PC-9 (cell line): ENCODE results near the gene CDK5RAP2. TPM values are rescaled to one million over a fixed set of nuclear protein-coding genes. Genes with fewer than 3 reads are reported as not detected.

ENCODE experiments used
- BruUV-seq: library from RNA; stranded (reverse); fragments of 400-500 nt; replicated peaks from 2 replicates; lab custom pipeline; 2021; lab: Mats Ljungman, UMichigan
- CTCF ChIA-PET: fragments of 300-600 bp; sonication (Branson Sonifier 250); formaldehyde crosslinking; loops from one replicate; lab custom pipeline; 2022; ENCODE audit warnings: antibody characterized with exemption; lab: Charles Lee
- POLR2A ChIA-PET: fragments of 300-600 bp; sonication (Branson Sonifier 250); formaldehyde crosslinking; loops from one replicate; lab custom pipeline; 2022; ENCODE audit warnings: antibody characterized with exemption; ENCODE audit not compliant: unreplicated experiment; lab: Charles Lee
- DNase-seq, 2 experiments: peaks; one replicate each; pipeline versions ENCODE4 v3.0.0 to v3.0.0-alpha.2; 2015 to 2022; ENCODE audit warnings: mixed read lengths in 1 of 2
- H2AFZ ChIP-seq: fragments of 200-600 bp; sonication (generic); 2 replicates; pipeline ENCODE4 v1.8.1; 2017; ENCODE audit warnings: antibody characterized with exemption
- H3F3A ChIP-seq: fragments of 200-600 bp; sonication (generic); 2 replicates; pipeline ENCODE4 v1.8.1; 2017; ENCODE audit warnings: antibody characterized with exemption, mild to moderate bottlenecking, low read depth; ENCODE audit not compliant: insufficient read depth
- H3K27ac ChIP-seq: fragments of 200-600 bp; sonication (generic); 2 replicates; pipeline ENCODE4 v1.6.1; 2016; ENCODE audit warnings: mixed run types
- H3K27me3 ChIP-seq: fragments of 200-600 bp; sonication (generic); 2 replicates; pipeline ENCODE4 v1.6.1; 2016; ENCODE audit warnings: low read depth, mixed run types; ENCODE audit not compliant: insufficient read depth
- H3K36me3 ChIP-seq: fragments of 200-600 bp; sonication (generic); 2 replicates; pipeline ENCODE4 v1.6.1; 2016; ENCODE audit warnings: low read depth, mixed run types
- H3K4me1 ChIP-seq: fragments of 200-600 bp; sonication (generic); replicated peaks from 2 replicates; pipeline ENCODE4 v1.6.1; 2016; ENCODE audit warnings: mixed run types; ENCODE audit not compliant: insufficient read depth
- H3K4me2 ChIP-seq: fragments of 200-600 bp; sonication (generic); 2 replicates; pipeline ENCODE4 v1.6.1; 2017; ENCODE audit warnings: mixed run types
- H3K4me3 ChIP-seq: fragments of 200-600 bp; sonication (generic); 2 replicates; pipeline ENCODE4 v1.6.1; 2016; ENCODE audit warnings: mixed run types
- H3K79me2 ChIP-seq: fragments of 200-600 bp; sonication (generic); 2 replicates; pipeline ENCODE4 v1.6.1; 2017; ENCODE audit warnings: low read depth, mixed run types
- H3K9me2 ChIP-seq: fragments of 200-600 bp; sonication (generic); 2 replicates; pipeline ENCODE4 v1.8.1; 2017; ENCODE audit warnings: mild to moderate bottlenecking; ENCODE audit not compliant: insufficient read depth
- H3K9me3 ChIP-seq: fragments of 200-600 bp; sonication (generic); 2 replicates; pipeline ENCODE4 v1.8.1; 2016; ENCODE audit warnings: low read depth; ENCODE audit not compliant: insufficient read depth
- H4K20me1 ChIP-seq: fragments of 200-600 bp; sonication (generic); 2 replicates; pipeline ENCODE4 v1.8.1; 2017; ENCODE audit not compliant: insufficient read depth
- EZH2 ChIP-seq: fragments of 200-600 bp; sonication (generic); IDR thresholded peaks from 2 replicates; pipeline ENCODE4 v1.8.0; 2017; ENCODE audit warnings: antibody characterized with exemption, low read depth
- intact Hi-C: fragments of 100-400 bp; cut with micrococcal nuclease; formaldehyde crosslinking; loops from one replicate; pipeline ENCODE4 v1.10.0; 2022; ENCODE audit not compliant: unreplicated experiment
- total RNA-seq: library from RNA; stranded (reverse); gene quantifications from 2 replicates; pipeline ENCODE4 v1.2.3, GENCODE V29; 2021
- TF ChIP-seq, protein P1 (sequence below): fragments of 200-600 bp; sonication (generic); conservative IDR thresholded peaks from 2 replicates; pipeline ENCODE4 v1.6.1; 2017; ENCODE audit warnings: mixed run types, antibody characterized with exemption, mild to moderate bottlenecking, moderate library complexity

CDK5RAP2 gene
- total RNA-seq, 1 experiment from 2014 or later: 113 TPM

DNA sequence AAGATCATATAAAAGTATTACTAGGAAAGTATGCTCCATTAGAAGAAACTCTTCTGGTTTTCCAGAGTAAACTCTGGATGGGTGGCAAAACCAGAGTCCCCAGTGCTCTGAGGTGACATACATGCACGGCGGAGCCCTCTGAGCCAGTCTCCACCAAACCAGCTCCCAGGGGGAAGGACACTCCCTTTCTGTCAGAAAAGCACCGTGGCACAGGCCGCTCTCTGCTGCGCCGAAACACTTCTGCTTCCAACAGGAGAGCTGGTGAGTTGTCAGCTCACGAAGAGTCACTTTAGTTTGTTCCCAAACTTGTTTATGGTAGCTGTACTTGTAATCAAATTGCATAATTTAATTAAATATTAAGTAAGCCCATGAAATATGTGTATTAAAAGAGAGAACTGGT, 184.6 kb downstream of the CDK5RAP2 start:
- ChIA-PET CTCF (interaction anchor here (0.6 kb wide), 1 partner anchor 1068 kb away, joined by 8 read pairs; no protein-coding TSS in a partner anchor), POLR2A (interaction anchor here (0.6 to 0.7 kb wide), 2 partner anchors 66 to 248 kb away, joined by 4 to 7 read pairs; no protein-coding TSS in a partner anchor)
- Histone ChIP-seq H3K4me2 (no peak overlapping the region), H3K36me3 (peaks cover 13% of the 10 kb centered on the region; the same call in 1 of the 2 replicates), H3K4me3 (no peak overlapping the region), H2AFZ (no peak overlapping the region), H4K20me1 (no peaks in the 10 kb centered on the region), H3K4me1 (peaks cover 21% of the 10 kb centered on the region), H3K9me2 (no peaks in the 10 kb centered on the region; the same call in 1 of the 2 replicates), H3K27me3 (no peaks in the 10 kb centered on the region), H3K27ac (peak overlapping the region; percentile 45; the same call in 1 of the 2 replicates), H3F3A (peaks cover 15% of the 10 kb centered on the region; the same call in 1 of the 2 replicates), H3K9me3 (no peaks in the 10 kb centered on the region), H3K79me2 (no peaks in the 10 kb centered on the region)
- intact Hi-C loops: no loop called here
- no peak for DNase-seq
- no TSS peak for BruUV-seq
- no peak for TF ChIP-seq EZH2
- TF ChIP-seq, protein P1, sequence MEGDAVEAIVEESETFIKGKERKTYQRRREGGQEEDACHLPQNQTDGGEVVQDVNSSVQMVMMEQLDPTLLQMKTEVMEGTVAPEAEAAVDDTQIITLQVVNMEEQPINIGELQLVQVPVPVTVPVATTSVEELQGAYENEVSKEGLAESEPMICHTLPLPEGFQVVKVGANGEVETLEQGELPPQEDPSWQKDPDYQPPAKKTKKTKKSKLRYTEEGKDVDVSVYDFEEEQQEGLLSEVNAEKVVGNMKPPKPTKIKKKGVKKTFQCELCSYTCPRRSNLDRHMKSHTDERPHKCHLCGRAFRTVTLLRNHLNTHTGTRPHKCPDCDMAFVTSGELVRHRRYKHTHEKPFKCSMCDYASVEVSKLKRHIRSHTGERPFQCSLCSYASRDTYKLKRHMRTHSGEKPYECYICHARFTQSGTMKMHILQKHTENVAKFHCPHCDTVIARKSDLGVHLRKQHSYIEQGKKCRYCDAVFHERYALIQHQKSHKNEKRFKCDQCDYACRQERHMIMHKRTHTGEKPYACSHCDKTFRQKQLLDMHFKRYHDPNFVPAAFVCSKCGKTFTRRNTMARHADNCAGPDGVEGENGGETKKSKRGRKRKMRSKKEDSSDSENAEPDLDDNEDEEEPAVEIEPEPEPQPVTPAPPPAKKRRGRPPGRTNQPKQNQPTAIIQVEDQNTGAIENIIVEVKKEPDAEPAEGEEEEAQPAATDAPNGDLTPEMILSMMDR: no peak

DNA sequence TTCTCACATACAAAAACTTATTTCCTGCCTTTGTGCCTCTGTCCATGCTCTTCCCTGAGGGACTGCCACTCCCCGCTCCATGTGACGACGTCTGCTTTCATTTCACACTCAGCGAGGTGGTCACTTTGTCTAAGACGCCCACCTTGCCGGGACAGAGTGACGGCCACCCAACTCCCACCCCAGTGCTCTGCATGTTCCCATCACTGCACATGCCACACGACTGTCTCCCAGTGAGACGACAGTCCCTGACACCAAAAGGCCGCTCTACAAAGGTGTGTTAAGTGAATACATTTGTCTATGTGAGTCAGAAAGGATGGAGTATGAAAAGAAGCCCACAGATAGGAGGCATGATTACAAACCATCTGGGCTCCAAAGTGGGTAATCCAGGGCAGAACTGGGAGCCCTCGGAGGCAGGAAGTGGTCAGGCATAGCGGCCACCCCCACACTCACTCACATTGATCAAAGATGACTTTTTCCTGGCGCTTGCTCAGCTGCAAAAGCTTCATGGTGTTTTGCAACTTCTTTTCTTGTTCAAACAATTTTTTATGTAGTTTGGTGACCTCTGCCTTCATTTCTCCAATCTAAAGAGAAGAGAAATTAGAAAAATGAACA, 185.8 kb downstream of the CDK5RAP2 start:
- Histone ChIP-seq H3K9me3 (no peaks in the 10 kb centered on the region), H3K4me1 (peaks cover 21% of the 10 kb centered on the region), H3K27me3 (no peaks in the 10 kb centered on the region), H3F3A (peaks cover 15% of the 10 kb centered on the region; the same call in 1 of the 2 replicates), H2AFZ (no peak overlapping the region), H4K20me1 (no peaks in the 10 kb centered on the region), H3K9me2 (no peaks in the 10 kb centered on the region; the same call in 1 of the 2 replicates), H3K4me2 (peak overlapping the region; percentile 22), H3K27ac (peak overlapping the region; percentile 45), H3K36me3 (peaks cover 8% of the 10 kb centered on the region; the same call in 1 of the 2 replicates), H3K4me3 (no peak overlapping the region), H3K79me2 (no peaks in the 10 kb centered on the region)
- intact Hi-C loops: no loop called here
- CTCF ChIA-PET: no interaction called here
- BruUV-seq: no TSS peak
- no peak for TF ChIP-seq EZH2
- TF ChIP-seq, protein P1: no peak
- POLR2A ChIA-PET: no interaction called here
- peak in 1 of 2 experiments; percentile 42 for DNase-seq

DNA sequence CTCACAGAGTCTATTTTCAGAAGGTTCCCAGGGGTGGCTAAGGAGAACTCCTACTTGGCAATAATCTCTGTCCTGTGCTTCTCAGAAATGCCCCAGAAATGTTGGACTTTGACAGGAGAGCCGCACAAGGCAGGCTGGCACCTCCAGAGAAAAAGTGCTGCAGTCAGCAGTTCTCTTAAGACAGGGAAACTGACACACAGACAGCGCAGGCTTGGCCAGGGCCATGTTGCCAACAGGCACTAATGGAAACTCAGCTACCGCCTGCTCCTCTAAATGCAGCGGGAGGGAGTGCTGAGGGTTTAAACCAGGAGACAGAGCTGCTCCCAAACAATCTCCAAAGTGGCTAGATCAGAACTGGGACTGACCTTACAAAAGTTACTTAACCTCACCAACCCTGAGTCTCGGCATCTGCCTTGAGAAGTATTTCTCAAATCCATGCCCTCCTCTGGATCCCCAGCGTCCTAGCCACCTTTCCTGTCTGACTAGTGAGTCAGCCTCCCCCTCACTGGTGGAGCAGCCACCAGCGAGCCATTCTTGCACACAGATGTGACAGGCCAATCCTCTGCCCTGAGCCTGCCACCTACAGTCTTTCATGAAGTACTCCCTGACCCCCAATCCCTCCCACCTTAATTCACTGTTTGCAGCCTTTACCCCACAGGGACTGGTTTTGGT, 186.4 kb downstream of the CDK5RAP2 start:
- Histone ChIP-seq H3K27me3 (no peaks in the 10 kb centered on the region), H3K36me3 (peaks cover 8% of the 10 kb centered on the region; the same call in 1 of the 2 replicates), H3K9me3 (no peaks in the 10 kb centered on the region), H4K20me1 (no peaks in the 10 kb centered on the region), H3K4me3 (no peak overlapping the region), H3K9me2 (no peaks in the 10 kb centered on the region; the same call in 1 of the 2 replicates), H3K79me2 (no peaks in the 10 kb centered on the region), H3K27ac (peak overlapping the region; percentile 45; the same call in 1 of the 2 replicates), H2AFZ (no peak overlapping the region), H3K4me1 (peaks cover 21% of the 10 kb centered on the region), H3F3A (peaks cover 15% of the 10 kb centered on the region; the same call in 1 of the 2 replicates), H3K4me2 (peak overlapping the region; percentile 22)
- DNase-seq: peak in 1 of 2 experiments; percentile 40
- POLR2A ChIA-PET: no interaction called here
- CTCF ChIA-PET: no interaction called here
- BruUV-seq: no TSS peak
- TF ChIP-seq EZH2: no peak
- TF ChIP-seq, protein P1: no peak
- intact Hi-C loops: no loop called here
